A673 (cell line): ENCODE data around the gene RNF145. TPM values are rescaled to one million over a fixed set of nuclear protein-coding genes. Genes with fewer than 3 reads are reported as not detected.

Source experiments
- BruUV-seq: library from RNA; stranded (reverse); fragments of 400-500 nt; replicated peaks from 2 replicates; lab custom pipeline; 2021; lab: Mats Ljungman, UMichigan
- CTCF ChIA-PET: fragments of 300-600 bp; sonication (Branson Sonifier 250); formaldehyde crosslinking; loops from one replicate; lab custom pipeline; 2022; ENCODE audit warnings: antibody characterized with exemption; lab: Charles Lee
- POLR2A ChIA-PET: fragments of 300-600 bp; sonication (Branson Sonifier 250); formaldehyde crosslinking; loops from one replicate; lab custom pipeline; 2022; ENCODE audit warnings: antibody characterized with exemption; ENCODE audit not compliant: low non-redundant PET; lab: Charles Lee
- DNase-seq: peaks from one replicate; pipeline ENCODE4 v3.0.0-alpha.2; 2015; ENCODE audit warnings: low spot score
- H3K27ac ChIP-seq: fragments of 200-600 bp; sonication (generic); 2 replicates; pipeline ENCODE4 v1.5.1; 2016; ENCODE audit warnings: mixed run types, low read depth, mild to moderate bottlenecking, mixed read lengths, antibody characterized with exemption, low read length; ENCODE audit not compliant: poor library complexity, severe bottlenecking
- H3K27me3 ChIP-seq: fragments of 200-600 bp; sonication (generic); replicated peaks from 2 replicates; pipeline ENCODE4 v1.6.1; 2017; ENCODE audit warnings: mixed run types, low read depth, mild to moderate bottlenecking, mixed read lengths, antibody characterized with exemption, low read length; ENCODE audit not compliant: insufficient read depth, poor library complexity
- H3K36me3 ChIP-seq: fragments of 200-600 bp; sonication (generic); 2 replicates; pipeline ENCODE4 v1.6.1; 2016; ENCODE audit warnings: mixed run types, mild to moderate bottlenecking, mixed read lengths, antibody characterized with exemption, low read length; ENCODE audit not compliant: insufficient read depth, poor library complexity, severe bottlenecking
- H3K4me1 ChIP-seq: fragments of 200-600 bp; sonication (generic); 2 replicates; pipeline ENCODE4 v1.6.1; 2017; ENCODE audit warnings: mixed run types, mild to moderate bottlenecking, mixed read lengths, antibody characterized with exemption, low read length; ENCODE audit not compliant: insufficient read depth, poor library complexity, severe bottlenecking
- H3K4me3 ChIP-seq: fragments of 200-600 bp; sonication (generic); 2 replicates; pipeline ENCODE4 v1.5.1; 2016; ENCODE audit warnings: low read depth, mixed run types, mild to moderate bottlenecking, mixed read lengths, low read length; ENCODE audit not compliant: poor library complexity, severe bottlenecking
- H3K9me3 ChIP-seq: fragments of 200-600 bp; sonication (generic); 2 replicates; pipeline ENCODE4 v1.6.1; 2016; ENCODE audit warnings: mixed run types, low read depth, mild to moderate bottlenecking, mixed read lengths, antibody characterized with exemption, low read length; ENCODE audit not compliant: poor library complexity, severe bottlenecking
- EZH2 ChIP-seq: fragments of 200-600 bp; sonication (generic); IDR thresholded peaks from 2 replicates; pipeline ENCODE4 v1.6.1; 2017; ENCODE audit warnings: borderline replicate concordance, low read depth, mild to moderate bottlenecking, mixed read lengths, antibody characterized with exemption, low read length; ENCODE audit not compliant: poor library complexity, severe bottlenecking
- intact Hi-C: fragments of 100-400 bp; cut with micrococcal nuclease; formaldehyde crosslinking; loops from one replicate; pipeline ENCODE4 v1.10.0; 2022; ENCODE audit not compliant: unreplicated experiment
- total RNA-seq: library from RNA; stranded (reverse); gene quantifications from 2 replicates; pipeline ENCODE4 v1.2.3, GENCODE V29; 2021
- TF ChIP-seq, protein P1 (sequence below): fragments of 300-800, 200-600 bp; sonication (generic); conservative IDR thresholded peaks from 2 replicates; pipeline ENCODE4 v1.5.1; 2017; ENCODE audit warnings: low read depth, mild to moderate bottlenecking, antibody characterized with exemption, low read length, moderate library complexity, mixed read lengths

RNF145 gene
- total RNA-seq, 1 experiment from 2014 or later = 132 TPM

DNA sequence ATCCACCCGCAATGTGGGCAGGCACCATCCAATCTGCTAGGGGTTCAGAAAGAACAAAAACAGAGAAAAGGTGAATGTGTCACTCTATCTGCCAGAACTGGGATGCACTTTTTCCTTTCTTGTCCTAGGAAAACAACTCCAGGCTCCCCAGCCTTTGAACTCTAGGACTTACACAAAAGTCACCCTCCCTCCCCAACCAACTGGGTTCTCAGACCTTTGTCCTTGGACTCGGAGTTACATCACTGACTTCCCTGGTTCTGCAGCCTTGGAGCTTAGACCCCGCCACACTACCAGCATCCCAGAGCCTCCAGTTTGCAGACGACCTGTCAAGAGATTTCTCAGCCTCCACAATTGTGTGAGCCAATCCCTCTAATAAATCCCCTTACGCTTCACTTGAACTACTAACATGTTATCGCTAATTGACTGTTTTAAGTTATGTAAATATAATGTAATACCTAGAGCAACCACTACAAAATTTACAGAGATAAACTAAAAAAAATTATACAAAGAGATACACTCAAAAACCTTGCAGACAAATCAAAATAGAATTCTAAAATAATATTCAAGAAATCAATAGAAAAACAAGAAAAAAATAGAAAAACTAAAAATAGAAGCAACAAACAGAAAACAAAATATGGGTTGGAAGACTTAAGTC, 48.4 kb upstream of the RNF145 start:
- no peak overlapping the region for H3K4me3 ChIP-seq
- H3K9me3 ChIP-seq = no peaks in the 10 kb centered on the region
- DNase-seq = no peak
- no peak overlapping the region for H3K27ac ChIP-seq
- no TSS peak for BruUV-seq
- no peaks in the 10 kb centered on the region for H3K4me1 ChIP-seq
- H3K36me3 ChIP-seq = no peaks in the 10 kb centered on the region
- ChIA-PET POLR2A (no interaction called here), CTCF (no interaction called here)
- intact Hi-C loops = no loop called here
- no peak for TF ChIP-seq EZH2
- TF ChIP-seq, protein P1, sequence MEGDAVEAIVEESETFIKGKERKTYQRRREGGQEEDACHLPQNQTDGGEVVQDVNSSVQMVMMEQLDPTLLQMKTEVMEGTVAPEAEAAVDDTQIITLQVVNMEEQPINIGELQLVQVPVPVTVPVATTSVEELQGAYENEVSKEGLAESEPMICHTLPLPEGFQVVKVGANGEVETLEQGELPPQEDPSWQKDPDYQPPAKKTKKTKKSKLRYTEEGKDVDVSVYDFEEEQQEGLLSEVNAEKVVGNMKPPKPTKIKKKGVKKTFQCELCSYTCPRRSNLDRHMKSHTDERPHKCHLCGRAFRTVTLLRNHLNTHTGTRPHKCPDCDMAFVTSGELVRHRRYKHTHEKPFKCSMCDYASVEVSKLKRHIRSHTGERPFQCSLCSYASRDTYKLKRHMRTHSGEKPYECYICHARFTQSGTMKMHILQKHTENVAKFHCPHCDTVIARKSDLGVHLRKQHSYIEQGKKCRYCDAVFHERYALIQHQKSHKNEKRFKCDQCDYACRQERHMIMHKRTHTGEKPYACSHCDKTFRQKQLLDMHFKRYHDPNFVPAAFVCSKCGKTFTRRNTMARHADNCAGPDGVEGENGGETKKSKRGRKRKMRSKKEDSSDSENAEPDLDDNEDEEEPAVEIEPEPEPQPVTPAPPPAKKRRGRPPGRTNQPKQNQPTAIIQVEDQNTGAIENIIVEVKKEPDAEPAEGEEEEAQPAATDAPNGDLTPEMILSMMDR = 0 out of 2 replicates have a peak, but pooled peaks have one; percentile 19
- no peaks in the 10 kb centered on the region for H3K27me3 ChIP-seq

GRCh38 chr5:159257007-159257406, 47.7 kb upstream of the RNF145 start:
- TF ChIP-seq EZH2 = no peak
- TF ChIP-seq, protein P1 = no peak
- Histone ChIP-seq H3K4me1 (no peaks in the 10 kb centered on the region), H3K9me3 (no peaks in the 10 kb centered on the region), H3K27me3 (no peaks in the 10 kb centered on the region), H3K36me3 (no peaks in the 10 kb centered on the region), H3K4me3 (no peak overlapping the region), H3K27ac (no peak overlapping the region)
- BruUV-seq = no TSS peak
- intact Hi-C loops = no loop called here
- POLR2A ChIA-PET = no interaction called here
- CTCF ChIA-PET = no interaction called here
- no peak for DNase-seq

DNA sequence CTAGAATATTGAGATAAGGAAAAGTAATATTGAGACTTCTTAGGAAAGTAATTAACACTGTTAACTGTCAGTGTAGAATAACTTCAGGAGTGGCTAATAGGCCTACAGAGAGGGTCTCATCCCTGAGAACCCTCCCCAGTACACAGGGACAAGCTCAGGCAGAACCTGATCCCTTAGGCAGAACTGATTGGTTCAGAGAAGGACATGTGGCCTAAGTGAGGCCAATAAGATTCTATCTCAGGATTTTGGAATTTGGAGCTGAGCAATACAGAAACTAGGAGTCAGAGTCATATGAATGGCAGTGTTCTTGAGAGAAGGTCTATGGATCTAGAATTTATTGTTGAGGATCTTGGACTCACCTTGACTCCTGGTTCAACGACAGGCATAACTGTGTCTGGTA, 42.8 kb upstream of the RNF145 start:
- DNase-seq = no peak
- no peaks in the 10 kb centered on the region for H3K4me1 ChIP-seq
- ChIA-PET POLR2A (no interaction called here), CTCF (no interaction called here)
- no peaks in the 10 kb centered on the region for H3K36me3 ChIP-seq
- TF ChIP-seq, protein P1 = no peak
- TF ChIP-seq EZH2 = no peak
- no TSS peak for BruUV-seq
- no peaks in the 10 kb centered on the region for H3K27me3 ChIP-seq
- H3K27ac ChIP-seq = no peak overlapping the region
- H3K4me3 ChIP-seq = no peak overlapping the region
- intact Hi-C loops = no loop called here
- no peaks in the 10 kb centered on the region for H3K9me3 ChIP-seq
